Panc1 (cell line): Measurements from ENCODE around the gene LRP1B. TPM values are rescaled to one million over a fixed set of nuclear protein-coding genes. Genes with fewer than 3 reads are reported as not detected.

ENCODE experiments used
- ATAC-seq: fragments of 200-7000 bp; cut with Tn5 transposase; 2 replicates; pipeline ENCODE4 v1.9.1; 2020; ENCODE audit warnings: mild to moderate bottlenecking, moderate library complexity
- BruUV-seq: library from RNA; stranded (reverse); fragments of 400-500 nt; replicated peaks from 2 replicates; lab custom pipeline; 2021; lab: Mats Ljungman, UMichigan
- CTCF ChIA-PET: fragments of 300-600 bp; sonication (Branson Sonifier 250); formaldehyde crosslinking; loops from one replicate; lab custom pipeline; 2022; ENCODE audit warnings: antibody characterized with exemption; lab: Charles Lee
- POLR2A ChIA-PET: fragments of 300-600 bp; sonication (Branson Sonifier 250); formaldehyde crosslinking; loops from one replicate; lab custom pipeline; 2022; ENCODE audit warnings: antibody characterized with exemption; lab: Charles Lee
- DNase-seq: peaks from one replicate; pipeline ENCODE4 v3.0.0-alpha.2; 2010; ENCODE audit warnings: low read depth, low spot score
- H3K27ac ChIP-seq: 2 replicates; pipeline ENCODE4 v1.5.1; 2011; ENCODE audit warnings: mild to moderate bottlenecking, low read length, inconsistent platforms
- H3K27me3 ChIP-seq: fragments of 200-500 bp; sonication (Bioruptor generic); 2 replicates; pipeline ENCODE4 v1.6.0; 2014; ENCODE audit warnings: low read length, inconsistent platforms; ENCODE audit not compliant: control insufficient read depth, insufficient read depth
- H3K36me3 ChIP-seq: fragments of 200-500 bp; sonication (Bioruptor generic); 2 replicates; pipeline ENCODE4 v1.5.1; 2014; ENCODE audit warnings: inconsistent platforms, mild to moderate bottlenecking, low read length, moderate library complexity; ENCODE audit not compliant: control insufficient read depth, insufficient read depth
- H3K4me1 ChIP-seq: 2 replicates; pipeline ENCODE4 v1.5.1; 2011; ENCODE audit warnings: inconsistent platforms, mild to moderate bottlenecking, low read length, moderate library complexity; ENCODE audit not compliant: control insufficient read depth, insufficient read depth
- H3K4me3 ChIP-seq, 2 experiments: 2 replicates each; pipeline ENCODE4 v1.5.1; 2011 to 2012; ENCODE audit warnings: low read depth in 2 of 2, low read length in 2 of 2, mild to moderate bottlenecking in 2 of 2, inconsistent platforms in 1 of 2, moderate library complexity in 1 of 2
- H3K9me3 ChIP-seq: fragments of 200-500 bp; sonication (Bioruptor generic); 2 replicates; pipeline ENCODE4 v1.5.1; 2014; ENCODE audit warnings: low read depth, mild to moderate bottlenecking, inconsistent platforms, low read length, moderate library complexity; ENCODE audit not compliant: control insufficient read depth, insufficient read depth
- CTCF ChIP-seq: fragments of 450-650 bp; IDR thresholded peaks from 2 replicates; pipeline ENCODE4 v1.5.1; 2017; ENCODE audit warnings: mild to moderate bottlenecking
- POLR2AphosphoS5 ChIP-seq: IDR thresholded peaks from 2 replicates; pipeline ENCODE4 v1.6.1; 2012; ENCODE audit warnings: mild to moderate bottlenecking, low read depth, low read length, moderate library complexity
- REST ChIP-seq, 2 experiments: IDR thresholded peaks; 2 replicates each; pipeline ENCODE4 v1.6.1; 2011 to 2012; ENCODE audit warnings: low read depth in 2 of 2, control low read depth in 1 of 2, low read length in 1 of 2, mild to moderate bottlenecking in 1 of 2, moderate library complexity in 1 of 2; ENCODE audit not compliant: insufficient read depth in 1 of 2
- SIN3A ChIP-seq: IDR thresholded peaks from 2 replicates; pipeline ENCODE4 v1.6.1; 2012; ENCODE audit warnings: low read depth, mild to moderate bottlenecking, low read length, moderate library complexity, borderline replicate concordance; ENCODE audit not compliant: insufficient read depth
- TCF7L2 ChIP-seq: IDR thresholded peaks from 2 replicates; pipeline ENCODE4 v1.6.1; 2011; ENCODE audit warnings: mild to moderate bottlenecking, low read depth, low read length, inconsistent platforms
- in situ Hi-C: cut with HindIII; loops from 2 replicates; pipeline ENCODE4 v1.10.0; 2016; ENCODE audit warnings: low sequenced_read_pairs, low pct_unique_long_range_greater_than_20kb
- intact Hi-C: fragments of 100-400 bp; cut with micrococcal nuclease; formaldehyde crosslinking; loops from one replicate; pipeline ENCODE4 v1.10.0; 2022; ENCODE audit not compliant: unreplicated experiment
- total RNA-seq: library from RNA; stranded (reverse); gene quantifications from one replicate; pipeline ENCODE4 v1.2.1, GENCODE V29; 2021; ENCODE audit not compliant: unreplicated experiment

LRP1B gene
- total RNA-seq, 1 experiment from 2014 or later = 0.54 TPM

GRCh38 chr2:140316345-140316744 is 1814.5 kb downstream of the LRP1B start:
- Histone ChIP-seq H3K27me3 (no peaks in the 10 kb centered on the region), H3K9me3 (no peaks in the 10 kb centered on the region), H3K4me3 (no peak overlapping the region), H3K27ac (no peak overlapping the region), H3K36me3 (no peaks in the 10 kb centered on the region; the same call in 1 of the 2 replicates), H3K4me1 (no peaks in the 10 kb centered on the region)
- in situ Hi-C loops = no loop called here
- POLR2A ChIA-PET = no interaction called here
- CTCF ChIA-PET = no interaction called here
- BruUV-seq = no TSS peak
- DNase-seq (no peak), ATAC-seq (no peak)
- TF ChIP-seq SIN3A = no peak
- no peak for TF ChIP-seq CTCF
- TF ChIP-seq REST (IDR thresholded peaks at IDR 0.05; ENCODE audit: insufficient read depth in 1 of 2, low read depth in 2 of 2, low read length in 1 of 2) = no peak
- TF ChIP-seq TCF7L2 = no peak
- no peak for TF ChIP-seq POLR2AphosphoS5
- intact Hi-C loops = no loop called here

- Histone ChIP-seq H3K9me3 (no peaks in the 10 kb centered on the region), H3K36me3 (no peaks in the 10 kb centered on the region), H3K27ac (no peak overlapping the region), H3K4me3 (no peak overlapping the region), H3K27me3 (no peaks in the 10 kb centered on the region), H3K4me1 (no peaks in the 10 kb centered on the region)
- ChIA-PET POLR2A (no interaction called here), CTCF (no interaction called here)
- TF ChIP-seq SIN3A (no peak), TCF7L2 (no peak), REST (IDR thresholded peaks at IDR 0.05; ENCODE audit: insufficient read depth in 1 of 2, low read depth in 2 of 2, low read length in 1 of 2) (no peak), POLR2AphosphoS5 (no peak), CTCF (no peak)
- intact Hi-C loops = no loop called here
- in situ Hi-C loops = no loop called here
- ATAC-seq = no peak
- BruUV-seq = no TSS peak
- DNase-seq = no peak
These were observed 1818.9 kb downstream of the LRP1B start for GRCh38 chr2:140311905-140312304.
